ENCODE data around the gene SPAG5. TPM values are rescaled to one million over a fixed set of nuclear protein-coding genes. Genes with fewer than 3 reads are reported as not detected.
A peak's percentile ranks its signal among the peaks of the same experiment; 100 is the strongest.

Gene SPAG5
- total and polyA plus RNA-seq, 9 of the 15 experiments (the other 6 are each of a cell fraction or from before 2014, with no cell fraction given) = 94.4 to 286 (median 151) TPM

DNA sequence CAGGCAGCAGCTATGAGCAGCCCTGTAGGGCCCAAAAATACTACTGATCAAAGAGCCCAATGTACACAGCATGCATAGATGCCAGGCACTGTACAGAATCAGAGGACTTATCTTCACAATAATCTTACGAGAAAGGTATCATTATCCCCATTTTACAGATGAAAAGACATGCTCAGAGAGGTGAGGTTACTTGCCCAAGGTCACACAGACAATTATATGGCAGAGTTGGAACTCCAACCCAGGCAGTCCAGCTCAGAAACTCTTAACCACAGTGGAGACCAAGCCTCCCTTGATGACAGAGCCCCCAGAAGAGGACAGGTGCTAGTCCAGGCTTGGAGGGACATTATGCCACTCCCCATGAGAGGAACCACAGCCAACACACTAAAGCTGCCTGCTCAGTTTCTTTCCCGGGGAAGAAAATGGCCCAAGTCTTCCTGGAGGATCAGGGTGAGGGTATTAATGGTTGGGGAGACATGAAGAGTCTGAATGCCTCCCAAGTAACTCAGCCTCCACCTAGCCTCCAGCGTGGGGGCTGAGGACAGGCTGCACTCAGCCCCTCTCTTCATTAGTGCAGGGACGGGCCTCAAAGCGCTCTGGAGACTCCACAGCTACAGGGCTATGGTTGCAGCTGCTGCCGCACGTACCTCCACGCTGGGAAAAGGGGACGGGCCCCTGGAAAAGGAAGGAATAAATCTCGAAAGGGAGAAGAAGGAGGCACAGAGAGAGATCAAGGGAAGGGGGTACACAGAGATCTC is 47.2 kb downstream of the SPAG5 start:
- Histone ChIP-seq H3K4me2 (ENCODE audit: insufficient read depth, low read length) (peak overlapping the region; percentile 80), H3K27me3 (ENCODE audit: control insufficient read depth in 2 of 2, insufficient read depth in 2 of 2, low read length in 2 of 2) (no peaks in the 10 kb centered on the region), H3K79me2 (ENCODE audit: control insufficient read depth, insufficient read depth, low read length) (peaks cover 3% of the 10 kb centered on the region; the same call in 2 of the 3 replicates), H3K4me1 (replicated peaks in 1 of 2; ENCODE audit: control insufficient read depth in 2 of 2, insufficient read depth in 2 of 2, low read length in 2 of 2) (peaks cover 13 to 27% of the 10 kb centered on the region in 2 experiments; a peak in 4 of 5 replicates), H3K4me3 (peak overlapping the region; percentile 75), H2AFZ (ENCODE audit: low read depth, low read length) (peak overlapping the region; percentile 34), H3K9me1 (ENCODE audit: control insufficient read depth, insufficient read depth, low read length) (peaks cover 4% of the 10 kb centered on the region), H3K9ac (ENCODE audit: insufficient read depth in 1 of 2, low read depth in 2 of 2, low read length in 2 of 2) (peak overlapping the region; percentile 26 to 90; a peak in 3 of 4 replicates), H3K27ac (ENCODE audit: extremely low read depth, low read depth, low read length) (no peak overlapping the region), H4K20me1 (replicated peaks; ENCODE audit: control insufficient read depth, insufficient read depth, low read length) (peaks cover 4% of the 10 kb centered on the region), H3K9me3 (replicated peaks; ENCODE audit: control insufficient read depth, insufficient read depth, low read depth, low read length) (no peaks in the 10 kb centered on the region), H3K36me3 (ENCODE audit: control insufficient read depth, insufficient read depth, low read length) (peaks cover 41% of the 10 kb centered on the region)
- ChIA-PET POLR2A (interaction anchor here (0.6 to 1.5 kb wide), 6 partner anchors 8 to 152 kb away, joined by 3 to 6 read pairs (median 4); partner anchors contain the start of gene ALDOC), CTCF (ENCODE audit: low intra/inter-chr PET ratio) (no interaction called here)
- WGBS (ENCODE audit: insufficient coverage, low coverage, missing lambda C conversion rate) = 16% methylated on average over 8 of the region's 10 CpGs
- intact Hi-C loops (cut with micrococcal nuclease) (no loop called here), in situ Hi-C loops (cut with MboI) (no loop called here)
- peak; percentile 65 for FAIRE-seq
- ATAC-seq = peak; percentile 19
- peak in 1 of 4 experiments; percentile 29 for DNase-seq (ENCODE audit: extremely low read depth in 1 of 4, low spot score in 3 of 4)
- TF ChIP-seq, protein P1, sequence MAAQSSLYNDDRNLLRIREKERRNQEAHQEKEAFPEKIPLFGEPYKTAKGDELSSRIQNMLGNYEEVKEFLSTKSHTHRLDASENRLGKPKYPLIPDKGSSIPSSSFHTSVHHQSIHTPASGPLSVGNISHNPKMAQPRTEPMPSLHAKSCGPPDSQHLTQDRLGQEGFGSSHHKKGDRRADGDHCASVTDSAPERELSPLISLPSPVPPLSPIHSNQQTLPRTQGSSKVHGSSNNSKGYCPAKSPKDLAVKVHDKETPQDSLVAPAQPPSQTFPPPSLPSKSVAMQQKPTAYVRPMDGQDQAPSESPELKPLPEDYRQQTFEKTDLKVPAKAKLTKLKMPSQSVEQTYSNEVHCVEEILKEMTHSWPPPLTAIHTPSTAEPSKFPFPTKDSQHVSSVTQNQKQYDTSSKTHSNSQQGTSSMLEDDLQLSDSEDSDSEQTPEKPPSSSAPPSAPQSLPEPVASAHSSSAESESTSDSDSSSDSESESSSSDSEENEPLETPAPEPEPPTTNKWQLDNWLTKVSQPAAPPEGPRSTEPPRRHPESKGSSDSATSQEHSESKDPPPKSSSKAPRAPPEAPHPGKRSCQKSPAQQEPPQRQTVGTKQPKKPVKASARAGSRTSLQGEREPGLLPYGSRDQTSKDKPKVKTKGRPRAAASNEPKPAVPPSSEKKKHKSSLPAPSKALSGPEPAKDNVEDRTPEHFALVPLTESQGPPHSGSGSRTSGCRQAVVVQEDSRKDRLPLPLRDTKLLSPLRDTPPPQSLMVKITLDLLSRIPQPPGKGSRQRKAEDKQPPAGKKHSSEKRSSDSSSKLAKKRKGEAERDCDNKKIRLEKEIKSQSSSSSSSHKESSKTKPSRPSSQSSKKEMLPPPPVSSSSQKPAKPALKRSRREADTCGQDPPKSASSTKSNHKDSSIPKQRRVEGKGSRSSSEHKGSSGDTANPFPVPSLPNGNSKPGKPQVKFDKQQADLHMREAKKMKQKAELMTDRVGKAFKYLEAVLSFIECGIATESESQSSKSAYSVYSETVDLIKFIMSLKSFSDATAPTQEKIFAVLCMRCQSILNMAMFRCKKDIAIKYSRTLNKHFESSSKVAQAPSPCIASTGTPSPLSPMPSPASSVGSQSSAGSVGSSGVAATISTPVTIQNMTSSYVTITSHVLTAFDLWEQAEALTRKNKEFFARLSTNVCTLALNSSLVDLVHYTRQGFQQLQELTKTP (IDR thresholded peaks at IDR 0.05; ENCODE audit: low read depth in 1 of 2, partially characterized antibody in 2 of 2) = no peak
- peak; percentile 38 to 79; a peak in 3 of 4 replicates for TF ChIP-seq KDM1A (IDR thresholded peaks at IDR 0.05)
- TF ChIP-seq ADNP (tag; IDR thresholded peaks at IDR 0.05) = peak; percentile 47; the same call in 1 of the 2 replicates
- TF ChIP-seq RBM25 (IDR thresholded peaks at IDR 0.05; ENCODE audit: low read depth, low read length, severe bottlenecking) = peak; percentile 59
- peak; percentile 59 for TF ChIP-seq ZFP36 (IDR thresholded peaks at IDR 0.05; ENCODE audit: low read depth, low read length, partially characterized antibody)
- peak; percentile 76 for TF ChIP-seq ESRRA (IDR thresholded peaks at IDR 0.05; ENCODE audit: borderline replicate concordance, low read depth)
- TF ChIP-seq BCOR (IDR thresholded peaks at IDR 0.05) = peak; percentile 91
- TF ChIP-seq CC2D1A (IDR thresholded peaks at IDR 0.05) = no peak
- TF ChIP-seq SMARCA5 (IDR thresholded peaks at IDR 0.05) = peak; percentile 57; the same call in 1 of the 2 replicates
- no peak for TF ChIP-seq ETV1 (tag; conservative IDR thresholded peaks at IDR 0.05; ENCODE audit: low read depth)
- BruUV-seq (replicated peaks) = no TSS peak

Data from K562 (cell line).